Fibroblast of mammary gland (primary cell): ENCODE results near the gene SYCN.
A peak's percentile ranks its signal among the peaks of the same experiment; 100 is the strongest.
"Not testable (repeated sequence)": the region's sequence is repeated elsewhere in the genome, so short reads cannot be mapped to it uniquely, and the experiment has no call there.

Experiments
- DNase-seq: peaks from one replicate; pipeline ENCODE4 v3.0.0-alpha.2; 2010; ENCODE audit warnings: low read depth
- H3K4me3 ChIP-seq: 2 replicates; pipeline ENCODE4 v1.5.1; 2011; ENCODE audit warnings: low read depth, mild to moderate bottlenecking, low read length, moderate library complexity; ENCODE audit not compliant: control insufficient read depth
- CTCF ChIP-seq: conservative IDR thresholded peaks from 2 replicates; pipeline ENCODE4 v1.5.1; 2011; ENCODE audit warnings: low read depth, low read length, inconsistent platforms; ENCODE audit not compliant: control insufficient read depth, insufficient read depth

SYCN gene

GRCh38 chr19:39247701-39248664, 43.9 kb upstream of the SYCN start:
- no peak overlapping the region for H3K4me3 ChIP-seq
- DNase-seq, result no peak
- no peak for TF ChIP-seq CTCF

- DNase-seq, result peak; percentile 8
- no peak overlapping the region for H3K4me3 ChIP-seq
- no peak for TF ChIP-seq CTCF
These were observed 43.0 kb upstream of the SYCN start for GRCh38 chr19:39246951-39247669.

GRCh38 chr19:39245166-39245565, 41.1 kb upstream of the SYCN start:
- DNase-seq, H3K4me3 ChIP-seq: not testable (repeated sequence)

GRCh38 chr19:39244410-39245100, 40.5 kb upstream of the SYCN start, which contains the start of gene IFNL3:
Gene IFNL3 (minus strand): TSS chr19:39245006. CDS start chr19:39244967, 39 bp downstream.
- DNase-seq, H3K4me3 ChIP-seq: not testable (repeated sequence)

GRCh38 chr19:39243741-39244140, 39.7 kb upstream of the SYCN start:
- not testable (repeated sequence) for DNase-seq, H3K4me3 ChIP-seq

GRCh38 chr19:39240421-39240820, 36.4 kb upstream of the SYCN start:
- no peak for DNase-seq
- TF ChIP-seq CTCF, result no peak
- no peak overlapping the region for H3K4me3 ChIP-seq

GRCh38 chr19:39238944-39239343, 34.9 kb upstream of the SYCN start:
- TF ChIP-seq CTCF, result no peak
- DNase-seq, result no peak

GRCh38 chr19:39238209-39238608, 34.1 kb upstream of the SYCN start:
- TF ChIP-seq CTCF, result no peak
- H3K4me3 ChIP-seq, result no peak overlapping the region
- DNase-seq, result no peak

More at GRCh38 chr19:39238944-39239343, 34.9 kb upstream of the SYCN start:
- no peak overlapping the region for H3K4me3 ChIP-seq
